GM23338 (cell line): ENCODE data around the gene GLB1L. TPM values are rescaled to one million over a fixed set of nuclear protein-coding genes. Genes with fewer than 3 reads are reported as not detected.

Source experiments
- ATAC-seq: fragments of 200-7000 bp; cut with Tn5 transposase; 3 replicates; pipeline ENCODE4 v1.9.1; 2020
- DNase-seq: peaks from one replicate; pipeline ENCODE4 v3.0.0-alpha.2; 2015; ENCODE audit warnings: low spot score
- H2AFZ ChIP-seq: fragments of 200-600 bp; sonication (generic); 2 replicates; pipeline ENCODE4 v1.8.0; 2016; ENCODE audit warnings: antibody characterized with exemption, mild to moderate bottlenecking, moderate library complexity
- H3F3A ChIP-seq: fragments of 200-600 bp; sonication (generic); replicated peaks from 2 replicates; pipeline ENCODE4 v1.8.0; 2017; ENCODE audit warnings: antibody characterized with exemption, mixed run types, low read depth
- H3K27ac ChIP-seq: fragments of 200-600 bp; sonication (generic); 2 replicates; pipeline ENCODE4 v1.6.1; 2016; ENCODE audit warnings: low read depth
- H3K27me3 ChIP-seq: fragments of 200-600 bp; sonication (generic); 2 replicates; pipeline ENCODE4 v1.8.0; 2016; ENCODE audit warnings: mild to moderate bottlenecking, mixed run types, moderate library complexity; ENCODE audit not compliant: insufficient read depth
- H3K36me3 ChIP-seq: fragments of 200-600 bp; sonication (generic); 2 replicates; pipeline ENCODE4 v1.8.0; 2016; ENCODE audit warnings: mild to moderate bottlenecking; ENCODE audit not compliant: insufficient read depth
- H3K4me1 ChIP-seq: fragments of 200-600 bp; sonication (generic); 2 replicates; pipeline ENCODE4 v1.8.0; 2016; ENCODE audit warnings: mild to moderate bottlenecking, moderate library complexity; ENCODE audit not compliant: insufficient read depth
- H3K4me2 ChIP-seq: fragments of 200-600 bp; sonication (generic); 2 replicates; pipeline ENCODE4 v1.7.1; 2017; ENCODE audit warnings: mixed run types
- H3K4me3 ChIP-seq: fragments of 200-600 bp; sonication (generic); 2 replicates; pipeline ENCODE4 v1.6.1; 2016; ENCODE audit warnings: mixed run types
- H3K79me2 ChIP-seq: fragments of 200-600 bp; sonication (generic); replicated peaks from 2 replicates; pipeline ENCODE4 v1.8.0; 2017; ENCODE audit warnings: mild to moderate bottlenecking; ENCODE audit not compliant: insufficient read depth
- H3K9me2 ChIP-seq: fragments of 200-600 bp; sonication (generic); 2 replicates; pipeline ENCODE4 v1.8.0; 2017; ENCODE audit not compliant: insufficient read depth
- H4K20me1 ChIP-seq: fragments of 200-600 bp; sonication (generic); replicated peaks from 2 replicates; pipeline ENCODE4 v1.8.0; 2017; ENCODE audit warnings: mild to moderate bottlenecking; ENCODE audit not compliant: insufficient read depth
- H3K27ac Mint-ChIP-seq: 2 replicates; pipeline ENCODE4 v1.8.0; 2020; ENCODE audit warnings: inconsistent platforms, mild to moderate bottlenecking, moderate library complexity, mixed read lengths
- H3K27me3 Mint-ChIP-seq: 3 replicates; pipeline ENCODE4 v1.8.0; 2022; ENCODE audit warnings: low read depth, mild to moderate bottlenecking, moderate library complexity, mixed read lengths, inconsistent platforms; ENCODE audit not compliant: insufficient read depth, poor library complexity
- H3K36me3 Mint-ChIP-seq: 3 replicates; pipeline ENCODE4 v1.8.0; 2021; ENCODE audit warnings: low read depth, mild to moderate bottlenecking, inconsistent platforms, moderate library complexity, mixed read lengths
- H3K4me1 Mint-ChIP-seq: 3 replicates; pipeline ENCODE4 v1.8.0; 2020; ENCODE audit warnings: mild to moderate bottlenecking, inconsistent platforms, mixed read lengths
- H3K4me3 Mint-ChIP-seq: 3 replicates; pipeline ENCODE4 v1.8.0; 2021; ENCODE audit warnings: moderate library complexity, mild to moderate bottlenecking, inconsistent platforms, mixed read lengths
- H3K9me3 Mint-ChIP-seq: 3 replicates; pipeline ENCODE4 v1.8.0; 2020; ENCODE audit warnings: moderate library complexity, mild to moderate bottlenecking, inconsistent platforms, mixed read lengths
- ETS1 ChIP-seq: IDR thresholded peaks from 2 replicates; pipeline ENCODE4 v1.6.1; 2016; ENCODE audit warnings: antibody characterized with exemption
- EZH2phosphoT487 ChIP-seq: fragments of 200-600 bp; sonication (generic); IDR thresholded peaks from one replicate; pipeline ENCODE4 v1.8.1; 2018; ENCODE audit warnings: antibody characterized with exemption; ENCODE audit not compliant: unreplicated experiment
- NANOG ChIP-seq: IDR thresholded peaks from 2 replicates; pipeline ENCODE4 v1.6.1; 2016; ENCODE audit warnings: antibody characterized with exemption, borderline replicate concordance
- STAT1 ChIP-seq: IDR thresholded peaks from one replicate; pipeline ENCODE4 v1.6.1; 2016; ENCODE audit warnings: antibody characterized with exemption; ENCODE audit not compliant: unreplicated experiment
- ZNF462 ChIP-seq: fragments of 250-450 bp; sonication (Bioruptor Pico); IDR thresholded peaks from 2 replicates; pipeline ENCODE4 v1.5.0; 2020; ENCODE audit warnings: mild to moderate bottlenecking, moderate library complexity
- polyA plus RNA-seq: library from polyadenylated mRNA; unstranded; fragments of >200 nt; fragmentation: Nextera tagmentation; extraction: Ambion mirVana; gene quantifications from 2 replicates; pipeline ENCODE4 v1.2.1, GENCODE V29; 2016
- total RNA-seq: library from RNA; depleted of rRNA; stranded (reverse); fragments of >200 nt; shearing (Covaris generic); gene quantifications from 2 replicates; pipeline ENCODE4 v1.2.3, GENCODE V29; 2014

The GLB1L gene
- total and polyA plus RNA-seq, 2 experiments from 2014 or later, result 1.7 to 5.4 TPM

GRCh38 chr2:219228041-219228910 is 17.0 kb downstream of the GLB1L start:
- peaks cover 21% of the 10 kb centered on the region for H3K79me2 ChIP-seq
- peak overlapping the region; percentile 96 for H3K4me2 ChIP-seq
- Mint-ChIP-seq H3K4me1 (peaks cover 11% of the 10 kb centered on the region), H3K27me3 (peaks cover 11% of the 10 kb centered on the region), H3K36me3 (peaks cover 48% of the 10 kb centered on the region), H3K4me3 (peak overlapping the region; percentile 73), H3K27ac (no peak overlapping the region), H3K9me3 (peaks cover 2% of the 10 kb centered on the region; the same call in 1 of the 3 replicates)
- TF ChIP-seq ETS1 (no peak), NANOG (no peak), EZH2phosphoT487 (no peak), ZNF462 (CRISPR knock-in tag) (no peak), STAT1 (no peak)
- no peaks in the 10 kb centered on the region for H3K27me3 ChIP-seq
- peaks cover 7% of the 10 kb centered on the region for H3F3A ChIP-seq
- no peaks in the 10 kb centered on the region; the same call in 1 of the 2 replicates for H4K20me1 ChIP-seq
- H3K27ac ChIP-seq, result no peak overlapping the region
- no peak for DNase-seq
- ATAC-seq, result no peak
- H2AFZ ChIP-seq, result 0 out of 2 replicates have a peak overlapping the region, but pooled peaks have one; percentile 53
- no peaks in the 10 kb centered on the region for H3K9me2 ChIP-seq
- peaks cover 7% of the 10 kb centered on the region; the same call in 1 of the 2 replicates for H3K36me3 ChIP-seq
- H3K4me1 ChIP-seq, result peaks cover 12% of the 10 kb centered on the region
- H3K4me3 ChIP-seq, result peak overlapping the region; percentile 76
